Measurements from ENCODE around the gene GLRA1.

DNA sequence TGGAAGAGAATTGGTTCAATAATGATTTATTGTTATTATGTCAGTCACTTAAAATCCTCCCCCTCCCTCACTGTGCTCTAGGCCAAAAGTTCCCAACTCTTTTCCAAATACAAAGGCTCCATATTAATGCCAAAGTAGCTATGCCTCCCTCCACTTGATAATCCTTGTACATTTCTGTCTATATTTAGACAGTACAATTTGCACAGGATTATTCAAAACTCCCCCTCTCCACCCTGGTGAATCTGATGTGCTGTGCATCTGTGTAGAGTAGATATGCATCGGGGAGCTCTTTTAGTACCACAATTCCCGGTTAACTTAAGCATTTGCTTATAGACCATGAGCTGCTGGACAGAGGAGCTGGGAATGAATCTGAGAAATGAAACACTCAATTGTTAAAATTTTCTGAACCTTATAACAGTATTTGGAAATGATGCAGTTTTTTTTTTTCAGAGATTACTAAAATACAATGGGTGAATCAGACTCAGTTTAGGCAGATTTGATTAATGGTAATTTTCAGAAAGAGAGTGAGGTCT, 27.6 kb downstream of the GLRA1 start:
- TF ChIP-seq SP1 (IDR thresholded peaks at IDR 0.05) = no peak
- TF ChIP-seq TARDBP (IDR thresholded peaks at IDR 0.05) = no peak
- TF ChIP-seq HDGF (IDR thresholded peaks at IDR 0.05; ENCODE audit: borderline replicate concordance) = no peak
- no peak for TF ChIP-seq BHLHE40 (IDR thresholded peaks at IDR 0.05; ENCODE audit: borderline replicate concordance)
- TF ChIP-seq, protein P1, sequence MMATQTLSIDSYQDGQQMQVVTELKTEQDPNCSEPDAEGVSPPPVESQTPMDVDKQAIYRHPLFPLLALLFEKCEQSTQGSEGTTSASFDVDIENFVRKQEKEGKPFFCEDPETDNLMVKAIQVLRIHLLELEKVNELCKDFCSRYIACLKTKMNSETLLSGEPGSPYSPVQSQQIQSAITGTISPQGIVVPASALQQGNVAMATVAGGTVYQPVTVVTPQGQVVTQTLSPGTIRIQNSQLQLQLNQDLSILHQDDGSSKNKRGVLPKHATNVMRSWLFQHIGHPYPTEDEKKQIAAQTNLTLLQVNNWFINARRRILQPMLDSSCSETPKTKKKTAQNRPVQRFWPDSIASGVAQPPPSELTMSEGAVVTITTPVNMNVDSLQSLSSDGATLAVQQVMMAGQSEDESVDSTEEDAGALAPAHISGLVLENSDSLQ (IDR thresholded peaks at IDR 0.05) = peak; percentile 17; the same call in 1 of the 2 replicates

Data from HEK293T (cell line).